HG03469 (cell line): ENCODE data around the gene CD22.
"Not testable (repeated sequence)": the region's sequence is repeated elsewhere in the genome, so short reads cannot be mapped to it uniquely, and the experiment has no call there.

Experiments used
- ATAC-seq: cut with Tn5 transposase; IDR thresholded peaks from one replicate; pipeline ENCODE4 v1.9.1; 2021; ENCODE audit warnings: mild to moderate bottlenecking, moderate library complexity, moderate number of reproducible peaks; ENCODE audit not compliant: unreplicated experiment

CD22 gene

GRCh38 chr19:35357867-35358573 is 29.0 kb downstream of the CD22 start, which contains the start of gene FFAR3:
TSS of gene FFAR3 (plus strand) at chr19:35358460. CDS start at chr19:35358891, 431 bp downstream.
- no peak for ATAC-seq

GRCh38 chr19:35358834-35359233 is 29.8 kb downstream of the CD22 start:
- ATAC-seq = not testable (repeated sequence)

- not testable (repeated sequence) for ATAC-seq
Observed at GRCh38 chr19:35359395-35359794, 30.4 kb downstream of the CD22 start.

GRCh38 chr19:35360081-35360480 is 31.1 kb downstream of the CD22 start:
- not testable (repeated sequence) for ATAC-seq

GRCh38 chr19:35360880-35361420 is 32.0 kb downstream of the CD22 start:
- ATAC-seq = no peak

GRCh38 chr19:35362261-35363000 is 33.4 kb downstream of the CD22 start:
- no peak for ATAC-seq

GRCh38 chr19:35363001-35363590 is 34.1 kb downstream of the CD22 start:
- no peak for ATAC-seq

GRCh38 chr19:35363711-35364425 is 34.9 kb downstream of the CD22 start:
- no peak for ATAC-seq

- ATAC-seq = no peak
Observed at GRCh38 chr19:35365303-35365702, 36.3 kb downstream of the CD22 start.

- ATAC-seq = no peak
Observed at GRCh38 chr19:35368378-35368777, 39.4 kb downstream of the CD22 start.

GRCh38 chr19:35369522-35369921 is 40.5 kb downstream of the CD22 start:
- no peak for ATAC-seq

- ATAC-seq = no peak
Observed at GRCh38 chr19:35370722-35371121, 41.7 kb downstream of the CD22 start, which contains the start of gene GPR42. TSS of gene GPR42 (plus strand) at chr19:35371068. CDS start at chr19:35371360, 292 bp downstream.

GRCh38 chr19:35373492-35373891 is 44.5 kb downstream of the CD22 start:
- ATAC-seq = no peak

- ATAC-seq = not testable (repeated sequence)
Observed at GRCh38 chr19:35374031-35374430, 45.0 kb downstream of the CD22 start.

- ATAC-seq = no peak
Observed at GRCh38 chr19:35375505-35376307, 46.7 kb downstream of the CD22 start.

GRCh38 chr19:35377656-35378055 is 48.7 kb downstream of the CD22 start:
- no peak for ATAC-seq

- no peak for ATAC-seq
Observed at GRCh38 chr19:35378356-35378755, 49.4 kb downstream of the CD22 start.

- not testable (repeated sequence) for ATAC-seq
Observed at GRCh38 chr19:35379545-35379944, 50.6 kb downstream of the CD22 start.

GRCh38 chr19:35379992-35380391 is 51.0 kb downstream of the CD22 start:
- ATAC-seq = no peak
